ENCODE data around the gene GABRA4.

Gene GABRA4

DNA sequence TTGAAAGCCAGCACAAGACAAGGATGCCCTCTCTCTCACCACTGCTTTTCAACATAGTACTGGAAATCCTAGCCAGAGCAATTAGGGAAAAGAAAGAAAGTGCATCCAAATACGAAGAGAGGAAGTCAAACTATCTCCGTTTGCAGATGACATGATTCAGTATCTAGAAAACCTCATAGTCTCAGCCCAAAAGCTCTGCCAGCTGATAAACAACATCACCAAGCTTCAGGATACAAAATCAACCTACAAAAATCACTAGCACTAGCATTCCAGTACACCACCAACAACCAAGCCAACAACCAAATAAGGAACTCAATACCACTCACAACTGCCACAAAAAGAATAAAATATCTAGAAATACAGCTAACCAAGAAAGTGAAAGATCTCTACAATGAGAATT is 123.0 kb downstream of the GABRA4 start:
- Histone ChIP-seq H3K36me3 (no peaks in the 10 kb centered on the region), H3K4me3 (ENCODE audit: low read depth, low read length) (no peak overlapping the region), H3K9me3 (no peaks in the 10 kb centered on the region), H3K4me1 (no peaks in the 10 kb centered on the region), H3K27me3 (no peaks in the 10 kb centered on the region)
- DNase-seq: no peak
- TF ChIP-seq, protein P1, sequence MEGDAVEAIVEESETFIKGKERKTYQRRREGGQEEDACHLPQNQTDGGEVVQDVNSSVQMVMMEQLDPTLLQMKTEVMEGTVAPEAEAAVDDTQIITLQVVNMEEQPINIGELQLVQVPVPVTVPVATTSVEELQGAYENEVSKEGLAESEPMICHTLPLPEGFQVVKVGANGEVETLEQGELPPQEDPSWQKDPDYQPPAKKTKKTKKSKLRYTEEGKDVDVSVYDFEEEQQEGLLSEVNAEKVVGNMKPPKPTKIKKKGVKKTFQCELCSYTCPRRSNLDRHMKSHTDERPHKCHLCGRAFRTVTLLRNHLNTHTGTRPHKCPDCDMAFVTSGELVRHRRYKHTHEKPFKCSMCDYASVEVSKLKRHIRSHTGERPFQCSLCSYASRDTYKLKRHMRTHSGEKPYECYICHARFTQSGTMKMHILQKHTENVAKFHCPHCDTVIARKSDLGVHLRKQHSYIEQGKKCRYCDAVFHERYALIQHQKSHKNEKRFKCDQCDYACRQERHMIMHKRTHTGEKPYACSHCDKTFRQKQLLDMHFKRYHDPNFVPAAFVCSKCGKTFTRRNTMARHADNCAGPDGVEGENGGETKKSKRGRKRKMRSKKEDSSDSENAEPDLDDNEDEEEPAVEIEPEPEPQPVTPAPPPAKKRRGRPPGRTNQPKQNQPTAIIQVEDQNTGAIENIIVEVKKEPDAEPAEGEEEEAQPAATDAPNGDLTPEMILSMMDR (IDR thresholded peaks at IDR 0.05; ENCODE audit: low read depth, low read length): no peak
